Suprapubic skin (tissue), 4 donors: ENCODE data around the gene GDPD5. TPM values are rescaled to one million over a fixed set of nuclear protein-coding genes. Genes with fewer than 3 reads are reported as not detected.

ENCODE experiments used
- DNase-seq, 2 donors: peaks; one replicate each; pipeline ENCODE4 v3.0.0-alpha.2; 2019; ENCODE audit warnings: low spot score in 2 of 2
- H3K27ac ChIP-seq: fragments of 200-600 bp; sonication (generic); one replicate; pipeline ENCODE4 v1.5.1; 2019
- H3K27me3 ChIP-seq: fragments of 200-600 bp; sonication (generic); one replicate; pipeline ENCODE4 v1.5.1; 2019
- H3K36me3 ChIP-seq: fragments of 200-600 bp; sonication (generic); one replicate; pipeline ENCODE4 v1.5.1; 2019
- H3K4me1 ChIP-seq: fragments of 200-600 bp; sonication (generic); one replicate; pipeline ENCODE4 v1.5.1; 2019
- H3K4me3 ChIP-seq: fragments of 200-600 bp; sonication (generic); one replicate; pipeline ENCODE4 v1.5.1; 2019; ENCODE audit warnings: mild to moderate bottlenecking
- H3K9me3 ChIP-seq: fragments of 200-600 bp; sonication (generic); one replicate; pipeline ENCODE4 v1.5.1; 2019
- CTCF ChIP-seq, 2 donors: fragments of 200-600 bp in 1 of 2; fragments of 450-650 bp in 1 of 2; sonication (generic) in 1 of 2; IDR thresholded peaks; one replicate each; pipeline ENCODE4 v1.5.1; 2016 to 2019; ENCODE audit warnings: antibody characterized with exemption in 2 of 2, mild to moderate bottlenecking in 1 of 2, moderate library complexity in 1 of 2
- EP300 ChIP-seq: sonication (generic); formaldehyde crosslinking; IDR thresholded peaks from one replicate; pipeline ENCODE4 v1.6.1; 2017; ENCODE audit warnings: antibody characterized with exemption
- POLR2A ChIP-seq, 2 donors: fragments of 450-650 bp; IDR thresholded peaks; one replicate each; pipeline ENCODE4 v1.6.1; 2017; ENCODE audit warnings: antibody characterized with exemption in 2 of 2, mild to moderate bottlenecking in 2 of 2, moderate library complexity in 2 of 2
- POLR2AphosphoS5 ChIP-seq, 3 donors: sonication (generic); formaldehyde crosslinking; IDR thresholded peaks; one replicate each; pipeline ENCODE4 v1.6.1; 2017; ENCODE audit warnings: antibody characterized with exemption in 3 of 3
- WGBS: methylation state at CpG from one replicate; pipeline ENCODE4 v1.1.5; 2018; 5-methylcytosine and 5-hydroxymethylcytosine counted together
- total RNA-seq, 4 donors: library from RNA; depleted of rRNA; stranded (reverse); fragments of >200 nt; gene quantifications; one replicate each; pipeline ENCODE4 v1.1.0, GENCODE V29; 2016

GDPD5 gene
- total RNA-seq, 4 donors from 2014 or later: 2.3 to 13.4 (median 5.4) TPM

- no peaks in the 10 kb centered on the region for H3K9me3 ChIP-seq
- WGBS: 93% methylated on average over 10 of the region's 10 CpGs
- peaks cover 16% of the 10 kb centered on the region for H3K4me1 ChIP-seq
- TF ChIP-seq POLR2A (IDR thresholded peaks at IDR 0.05) (no peak), POLR2AphosphoS5 (IDR thresholded peaks at IDR 0.05) (no peak), EP300 (no peak), CTCF (IDR thresholded peaks at IDR 0.05) (no peak)
- DNase-seq: no peak
- no peak overlapping the region for H3K4me3 ChIP-seq
- no peaks in the 10 kb centered on the region for H3K27me3 ChIP-seq
- H3K36me3 ChIP-seq: no peaks in the 10 kb centered on the region
- no peak overlapping the region for H3K27ac ChIP-seq
Observed at GRCh38 chr11:75480185-75481175, 45.3 kb downstream of the GDPD5 start.

- Histone ChIP-seq H3K27me3 (no peaks in the 10 kb centered on the region), H3K9me3 (no peaks in the 10 kb centered on the region), H3K36me3 (no peaks in the 10 kb centered on the region), H3K4me3 (no peak overlapping the region), H3K4me1 (peaks cover 22% of the 10 kb centered on the region), H3K27ac (no peak overlapping the region)
- 80% methylated on average over 4 of the region's 4 CpGs for WGBS
- TF ChIP-seq POLR2AphosphoS5 (IDR thresholded peaks at IDR 0.05) (no peak), EP300 (no peak), CTCF (IDR thresholded peaks at IDR 0.05) (no peak), POLR2A (IDR thresholded peaks at IDR 0.05) (no peak)
- no peak for DNase-seq
Observed at GRCh38 chr11:75479597-75480145, 46.1 kb downstream of the GDPD5 start.

- Histone ChIP-seq H3K9me3 (no peaks in the 10 kb centered on the region), H3K27ac (no peak overlapping the region), H3K36me3 (no peaks in the 10 kb centered on the region), H3K27me3 (no peaks in the 10 kb centered on the region), H3K4me3 (no peak overlapping the region), H3K4me1 (peaks cover 29% of the 10 kb centered on the region)
- 78% methylated on average over 3 of the region's 5 CpGs for WGBS
- TF ChIP-seq EP300: no peak
- no peak for DNase-seq
Observed at GRCh38 chr11:75478783-75479596, 46.8 kb downstream of the GDPD5 start.

GRCh38 chr11:75477614-75477935 is 48.2 kb downstream of the GDPD5 start:
- no peaks in the 10 kb centered on the region for H3K36me3 ChIP-seq
- TF ChIP-seq CTCF (IDR thresholded peaks at IDR 0.05) (no peak), POLR2AphosphoS5 (IDR thresholded peaks at IDR 0.05) (no peak), EP300 (no peak), POLR2A (IDR thresholded peaks at IDR 0.05) (no peak)
- H3K27ac ChIP-seq: peak overlapping the region; percentile 49
- 87% methylated on average over 9 of the region's 12 CpGs for WGBS
- H3K4me3 ChIP-seq: no peak overlapping the region
- H3K9me3 ChIP-seq: no peaks in the 10 kb centered on the region
- H3K27me3 ChIP-seq: no peaks in the 10 kb centered on the region
- DNase-seq: no peak
- peaks cover 31% of the 10 kb centered on the region for H3K4me1 ChIP-seq

GRCh38 chr11:75476739-75477613 is 48.8 kb downstream of the GDPD5 start:
- peaks cover 31% of the 10 kb centered on the region for H3K4me1 ChIP-seq
- no peak overlapping the region for H3K4me3 ChIP-seq
- no peak for DNase-seq
- peak overlapping the region; percentile 82 for H3K27ac ChIP-seq
- H3K27me3 ChIP-seq: no peaks in the 10 kb centered on the region
- WGBS: 51% methylated on average over 4 of the region's 10 CpGs
- no peaks in the 10 kb centered on the region for H3K9me3 ChIP-seq
- no peaks in the 10 kb centered on the region for H3K36me3 ChIP-seq
- TF ChIP-seq POLR2AphosphoS5 (IDR thresholded peaks at IDR 0.05) (no peak), CTCF (IDR thresholded peaks at IDR 0.05) (no peak), POLR2A (IDR thresholded peaks at IDR 0.05) (no peak), EP300 (no peak)
